B cell (primary cell): ENCODE data around the gene LRRN4CL.

Experiments
- EZH2 ChIP-seq: IDR thresholded peaks from 2 replicates; pipeline ENCODE4 v1.6.1; 2012; ENCODE audit warnings: borderline replicate concordance, low read depth, mild to moderate bottlenecking, moderate library complexity, low read length; ENCODE audit not compliant: insufficient read depth, poor library complexity, severe bottlenecking
- TF ChIP-seq, protein P1 (sequence below): fragments of 200-600 bp; IDR thresholded peaks from one replicate; pipeline ENCODE4 v1.8.0; 2022; ENCODE audit warnings: antibody characterized with exemption, mild to moderate bottlenecking

DNA sequence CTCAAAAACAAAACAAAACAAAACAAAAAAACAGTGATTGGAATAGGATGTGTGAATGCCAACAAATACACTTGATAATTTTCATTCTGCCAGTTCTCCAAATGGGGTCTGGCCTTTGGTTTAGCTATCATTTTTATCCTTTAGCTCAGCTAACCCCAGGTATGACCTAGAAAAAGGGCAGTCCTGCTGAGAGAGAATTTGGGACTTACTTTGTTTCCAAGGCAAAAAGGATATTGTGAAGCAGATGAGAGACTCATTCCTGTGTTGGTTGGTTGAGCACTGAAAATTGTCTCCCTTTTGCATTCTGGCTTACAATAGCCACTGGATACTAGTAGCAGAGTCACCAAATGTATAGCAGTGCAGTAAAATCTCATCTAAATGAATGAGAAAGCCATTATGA lies 47.9 kb upstream of the LRRN4CL start:
- TF ChIP-seq, protein P1, sequence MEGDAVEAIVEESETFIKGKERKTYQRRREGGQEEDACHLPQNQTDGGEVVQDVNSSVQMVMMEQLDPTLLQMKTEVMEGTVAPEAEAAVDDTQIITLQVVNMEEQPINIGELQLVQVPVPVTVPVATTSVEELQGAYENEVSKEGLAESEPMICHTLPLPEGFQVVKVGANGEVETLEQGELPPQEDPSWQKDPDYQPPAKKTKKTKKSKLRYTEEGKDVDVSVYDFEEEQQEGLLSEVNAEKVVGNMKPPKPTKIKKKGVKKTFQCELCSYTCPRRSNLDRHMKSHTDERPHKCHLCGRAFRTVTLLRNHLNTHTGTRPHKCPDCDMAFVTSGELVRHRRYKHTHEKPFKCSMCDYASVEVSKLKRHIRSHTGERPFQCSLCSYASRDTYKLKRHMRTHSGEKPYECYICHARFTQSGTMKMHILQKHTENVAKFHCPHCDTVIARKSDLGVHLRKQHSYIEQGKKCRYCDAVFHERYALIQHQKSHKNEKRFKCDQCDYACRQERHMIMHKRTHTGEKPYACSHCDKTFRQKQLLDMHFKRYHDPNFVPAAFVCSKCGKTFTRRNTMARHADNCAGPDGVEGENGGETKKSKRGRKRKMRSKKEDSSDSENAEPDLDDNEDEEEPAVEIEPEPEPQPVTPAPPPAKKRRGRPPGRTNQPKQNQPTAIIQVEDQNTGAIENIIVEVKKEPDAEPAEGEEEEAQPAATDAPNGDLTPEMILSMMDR: no peak
- TF ChIP-seq EZH2: no peak
